HepG2 (cell line): ENCODE data around the gene BCL6. TPM values are rescaled to one million over a fixed set of nuclear protein-coding genes. Genes with fewer than 3 reads are reported as not detected.

Experiments
- EEA1 ChIP-seq: sonication (generic); formaldehyde crosslinking; IDR thresholded peaks from 2 replicates; pipeline ENCODE4 v1.5.1; 2020; ENCODE audit warnings: mild to moderate bottlenecking, missing genetic modification reagents, borderline replicate concordance
- KAT8 ChIP-seq: IDR thresholded peaks from 2 replicates; pipeline ENCODE4 v1.6.1; 2016; ENCODE audit warnings: missing genetic modification reagents, missing compliant biosample characterization
- MNT ChIP-seq: fragments of 450-650 bp; IDR thresholded peaks from 2 replicates; pipeline ENCODE4 v1.6.1; 2016
- NFAT5 ChIP-seq: sonication (generic); formaldehyde crosslinking; IDR thresholded peaks from 2 replicates; pipeline ENCODE4 v1.4.0; 2020; ENCODE audit warnings: missing genetic modification reagents
- NFIC ChIP-seq: IDR thresholded peaks from 2 replicates; pipeline ENCODE4 v1.6.1; 2012; ENCODE audit warnings: mild to moderate bottlenecking, low read length, inconsistent platforms
- NR2F2 ChIP-seq: IDR thresholded peaks from 2 replicates; pipeline ENCODE4 v1.6.1; 2012; ENCODE audit warnings: low read depth, inconsistent platforms, borderline replicate concordance
- RNF219 ChIP-seq: sonication (generic); formaldehyde crosslinking; IDR thresholded peaks from 2 replicates; pipeline ENCODE4 v1.5.0; 2020; ENCODE audit warnings: mild to moderate bottlenecking, missing genetic modification reagents
- THRA ChIP-seq: sonication (generic); formaldehyde crosslinking; IDR thresholded peaks from 2 replicates; pipeline ENCODE4 v1.4.0; 2020; ENCODE audit warnings: missing genetic modification reagents, borderline replicate concordance
- ZMYM2 ChIP-seq: sonication (generic); formaldehyde crosslinking; IDR thresholded peaks from 2 replicates; pipeline ENCODE4 v1.8.0; 2022; ENCODE audit warnings: mild to moderate bottlenecking, missing genetic modification reagents
- ZNF24 ChIP-seq: fragments of 450-650 bp; IDR thresholded peaks from 2 replicates; pipeline ENCODE4 v1.6.1; 2017; ENCODE audit warnings: antibody characterized with exemption, mild to moderate bottlenecking
- ZNF607 ChIP-seq: sonication (generic); formaldehyde crosslinking; IDR thresholded peaks from 2 replicates; pipeline ENCODE4 v1.5.1; 2020; ENCODE audit warnings: missing genetic modification reagents, mild to moderate bottlenecking, borderline replicate concordance
- ZNF609 ChIP-seq: sonication (generic); formaldehyde crosslinking; IDR thresholded peaks from 2 replicates; pipeline ENCODE4 v1.4.0; 2020; ENCODE audit warnings: mild to moderate bottlenecking, missing genetic modification reagents, borderline replicate concordance
- ZNF652 ChIP-seq: IDR thresholded peaks from 2 replicates; pipeline ENCODE4 v1.6.1; 2016; ENCODE audit warnings: low read depth, borderline replicate concordance
- polyA plus RNA-seq, 8 experiments: library from polyadenylated mRNA; depleted of rRNA in 3 of 8; stranded (reverse) in 7 of 8; unstranded in 1 of 8; fragments of >200 nt; fragmentation: Illumina TruSeq in 4 of 8; extraction: Trizol in 4 of 8; gene quantifications; 2 replicates each; pipeline versions ENCODE4 v1.2.1 to v1.2.3, GENCODE V29; 2011 to 2016; ENCODE audit warnings: low read depth in 4 of 8, missing spikeins in 1 of 8, mixed read lengths in 1 of 8; ENCODE audit not compliant: insufficient read depth in 1 of 8
- total RNA-seq, 5 experiments: library from RNA; depleted of rRNA; stranded (reverse); fragments of >200 nt; fragmentation: Illumina TruSeq; extraction: Trizol; gene quantifications; 2 replicates each; pipeline ENCODE4 v1.2.3, GENCODE V29; 2016; ENCODE audit warnings: low read depth in 1 of 5

BCL6 gene
- total and polyA plus RNA-seq, 2 of the 13 experiments (the other 11 are each of a cell fraction or from before 2014, with no cell fraction given), result 21.2 to 53.7 TPM

- TF ChIP-seq ZNF609 (CRISPR knock-in tag), result peak; percentile 70
- 0 out of 2 replicates have a peak, but pooled peaks have one; percentile 11 for TF ChIP-seq MNT
- TF ChIP-seq NFAT5 (CRISPR knock-in tag), result no peak
- no peak for TF ChIP-seq EEA1 (CRISPR knock-in tag)
- peak; percentile 95 for TF ChIP-seq ZNF652
- no peak for TF ChIP-seq ZNF24
- TF ChIP-seq NFIC, result peak; percentile 85
- 0 out of 2 replicates have a peak, but pooled peaks have one; percentile 35 for TF ChIP-seq ZNF607 (CRISPR knock-in tag)
- TF ChIP-seq KAT8, result no peak; the same call in 1 of the 2 replicates
- TF ChIP-seq RNF219, result peak; percentile 73; the same call in 1 of the 2 replicates
- no peak for TF ChIP-seq ZMYM2 (CRISPR knock-in tag)
- peak; percentile 60 for TF ChIP-seq NR2F2
- peak; percentile 60 for TF ChIP-seq THRA (CRISPR knock-in tag)
Measured at GRCh38 chr3:187750513-187751123, 5.3 kb upstream of the BCL6 start (continued).
